Non-pigmented ciliary epithelial cell (primary cell): Measurements from ENCODE around the gene DLGAP3.
A peak's percentile ranks its signal among the peaks of the same experiment; 100 is the strongest.

Experiments
- DNase-seq: peaks from one replicate; pipeline ENCODE4 v3.0.0-alpha.2; 2010; ENCODE audit warnings: low read depth

Gene DLGAP3

GRCh38 chr1:34866762-34867109 lies 62.7 kb downstream of the DLGAP3 start:
- DNase-seq: no peak

GRCh38 chr1:34865981-34866761 lies 63.3 kb downstream of the DLGAP3 start:
- no peak for DNase-seq

GRCh38 chr1:34865573-34865972 lies 63.9 kb downstream of the DLGAP3 start:
- no peak for DNase-seq

- DNase-seq: no peak
Measured at GRCh38 chr1:34864759-34865158, 64.7 kb downstream of the DLGAP3 start.

DNA sequence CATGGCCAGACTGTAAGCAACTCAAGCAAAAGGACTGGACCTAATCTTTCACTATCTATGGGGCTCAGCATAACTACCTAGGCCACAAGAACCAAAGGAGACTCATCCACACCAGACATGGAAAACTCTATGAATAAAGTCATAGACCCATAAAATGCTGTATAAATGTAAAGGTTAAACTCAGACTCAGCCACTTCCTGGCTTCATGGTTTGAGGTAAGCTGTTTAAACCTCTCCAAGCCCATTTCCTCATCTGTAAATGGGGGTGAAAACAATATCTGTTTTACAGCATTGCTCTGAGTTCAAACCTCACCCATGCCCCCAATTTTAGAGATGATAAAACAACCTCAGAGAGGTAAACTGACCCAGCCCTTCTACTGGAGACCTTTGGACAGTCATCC lies 65.9 kb downstream of the DLGAP3 start:
- no peak for DNase-seq

DNA sequence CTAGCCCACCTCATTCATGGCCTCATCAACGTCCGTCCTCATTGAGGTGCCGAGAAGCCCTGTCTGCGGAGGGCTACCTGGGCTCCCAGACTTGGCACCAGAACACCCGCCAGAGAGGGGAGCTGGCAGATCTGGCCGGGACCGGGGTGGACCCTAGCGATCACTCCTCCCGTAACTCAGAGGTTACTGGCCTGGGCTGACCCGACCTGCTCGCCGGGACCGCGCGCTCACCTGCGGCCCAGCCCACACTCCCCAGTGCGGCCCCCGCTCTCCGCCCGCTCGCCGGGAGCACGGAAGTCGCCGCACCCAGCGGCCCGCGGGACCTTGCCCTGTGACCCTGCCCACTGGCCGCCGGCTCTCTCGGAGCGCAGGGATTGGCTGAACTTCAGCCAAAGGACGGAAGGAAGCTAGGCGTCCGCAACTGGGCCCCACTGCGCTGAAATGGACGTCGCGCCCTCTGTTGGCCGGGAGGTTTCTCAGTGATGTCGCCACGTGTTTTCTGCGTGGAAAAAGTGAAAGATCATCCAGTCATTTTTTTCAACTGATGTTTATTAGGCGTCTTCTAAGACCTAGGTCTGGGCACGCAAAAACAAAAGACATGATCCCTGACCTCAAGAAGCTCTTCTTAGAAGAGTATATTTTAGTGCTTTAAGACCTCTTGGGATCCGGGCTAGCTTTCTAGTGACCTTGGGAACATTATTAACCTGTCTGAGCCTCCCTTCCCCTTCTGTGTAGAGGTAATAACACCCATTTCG lies 69.8 kb downstream of the DLGAP3 start, which contains the start of gene SMIM12:
SMIM12 (minus strand) TSS at position 304 of the 755 bp plus-strand sequence. CDS start 3,772 bp downstream, outside the sequence.
- peak; percentile 57 for DNase-seq

DNA sequence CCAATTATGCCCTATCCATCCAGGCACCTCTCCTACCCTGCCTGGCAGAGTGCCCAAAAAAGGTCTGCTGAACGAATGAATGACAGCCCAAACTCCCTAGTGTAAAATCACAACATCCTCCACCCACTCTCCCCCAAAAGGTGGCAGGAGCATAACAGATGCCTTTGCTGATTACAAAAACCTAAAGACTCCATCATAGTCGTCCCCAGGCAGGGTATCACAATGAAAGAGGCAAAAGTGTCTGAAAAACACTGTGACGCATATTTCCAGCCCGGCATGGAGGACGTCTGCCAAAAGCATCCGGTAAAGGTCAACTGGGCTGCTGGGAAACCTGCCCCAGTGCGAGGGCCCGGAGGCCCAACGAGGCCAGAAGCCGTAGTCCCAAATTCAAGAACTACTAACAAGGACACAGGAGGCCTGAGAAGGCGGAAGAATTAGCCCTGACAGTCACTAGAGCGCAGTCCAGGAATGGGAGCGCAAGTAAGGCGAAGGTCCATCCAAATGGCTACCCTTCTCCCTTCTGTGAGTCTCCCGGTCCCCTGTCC lies 70.5 kb downstream of the DLGAP3 start:
- DNase-seq: no peak

DNA sequence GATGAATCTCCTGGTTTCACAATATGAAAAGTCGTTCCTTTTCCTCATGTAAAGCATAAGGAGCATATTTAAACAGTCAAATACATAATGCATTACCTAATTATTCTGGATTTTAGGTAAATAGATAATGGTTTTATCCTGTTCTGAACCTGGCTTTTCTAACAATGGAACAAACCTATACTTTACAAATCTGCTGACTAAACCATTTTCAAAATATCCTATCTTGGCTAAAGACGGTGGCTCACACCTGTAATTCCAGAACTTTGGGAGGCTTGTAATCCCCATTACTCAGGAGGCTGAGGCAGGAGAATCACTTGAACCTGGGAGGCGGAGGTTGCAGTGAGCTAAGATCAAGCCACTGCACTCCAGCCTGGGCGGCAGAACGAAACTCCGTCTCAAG lies 72.8 kb downstream of the DLGAP3 start:
- no peak for DNase-seq

- DNase-seq: peak; percentile 87
Measured at GRCh38 chr1:34852677-34853217, 76.7 kb downstream of the DLGAP3 start.

GRCh38 chr1:34851431-34852105 lies 77.9 kb downstream of the DLGAP3 start:
- DNase-seq: no peak

DNA sequence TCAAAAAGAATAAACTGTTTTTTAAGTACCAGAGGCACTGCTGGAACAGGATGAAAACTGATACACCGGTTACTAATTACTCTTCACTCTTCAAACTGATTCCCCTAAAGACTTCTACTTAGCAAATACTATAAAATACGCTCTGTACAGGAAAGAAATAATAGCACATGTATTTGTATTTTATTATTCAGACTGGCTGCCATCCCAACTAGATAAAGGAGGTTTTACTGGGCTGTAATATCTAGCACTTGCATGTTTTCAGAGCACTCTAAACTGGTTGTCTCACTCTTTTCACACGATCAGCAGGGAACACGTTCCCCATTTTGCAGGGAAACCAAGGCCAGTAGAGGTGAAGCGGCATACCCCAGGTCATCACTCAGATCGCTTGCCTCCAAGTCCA lies 79.1 kb downstream of the DLGAP3 start:
- DNase-seq: no peak

DNA sequence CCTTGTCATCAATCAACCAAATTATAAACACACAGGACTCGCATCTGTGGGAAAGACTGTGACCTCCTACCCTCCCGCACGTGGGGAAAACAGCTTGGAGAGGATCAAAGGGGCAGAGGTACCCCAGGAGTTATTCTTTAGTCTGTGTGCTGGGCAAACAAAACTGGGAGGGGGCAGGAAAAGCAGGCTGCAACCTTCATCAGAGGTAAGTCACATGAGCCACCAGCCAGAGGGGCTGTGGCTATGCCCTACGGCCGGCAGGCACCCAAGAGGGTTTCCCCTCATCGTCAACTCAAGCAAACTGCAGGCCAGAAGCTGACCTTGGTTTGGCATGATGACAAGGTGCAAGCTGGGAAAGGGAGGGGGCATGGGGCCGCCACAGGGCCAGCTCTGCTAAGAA lies 82.4 kb downstream of the DLGAP3 start:
- no peak for DNase-seq

- no peak for DNase-seq
Measured at GRCh38 chr1:34846265-34846664, 83.2 kb downstream of the DLGAP3 start.

DNA sequence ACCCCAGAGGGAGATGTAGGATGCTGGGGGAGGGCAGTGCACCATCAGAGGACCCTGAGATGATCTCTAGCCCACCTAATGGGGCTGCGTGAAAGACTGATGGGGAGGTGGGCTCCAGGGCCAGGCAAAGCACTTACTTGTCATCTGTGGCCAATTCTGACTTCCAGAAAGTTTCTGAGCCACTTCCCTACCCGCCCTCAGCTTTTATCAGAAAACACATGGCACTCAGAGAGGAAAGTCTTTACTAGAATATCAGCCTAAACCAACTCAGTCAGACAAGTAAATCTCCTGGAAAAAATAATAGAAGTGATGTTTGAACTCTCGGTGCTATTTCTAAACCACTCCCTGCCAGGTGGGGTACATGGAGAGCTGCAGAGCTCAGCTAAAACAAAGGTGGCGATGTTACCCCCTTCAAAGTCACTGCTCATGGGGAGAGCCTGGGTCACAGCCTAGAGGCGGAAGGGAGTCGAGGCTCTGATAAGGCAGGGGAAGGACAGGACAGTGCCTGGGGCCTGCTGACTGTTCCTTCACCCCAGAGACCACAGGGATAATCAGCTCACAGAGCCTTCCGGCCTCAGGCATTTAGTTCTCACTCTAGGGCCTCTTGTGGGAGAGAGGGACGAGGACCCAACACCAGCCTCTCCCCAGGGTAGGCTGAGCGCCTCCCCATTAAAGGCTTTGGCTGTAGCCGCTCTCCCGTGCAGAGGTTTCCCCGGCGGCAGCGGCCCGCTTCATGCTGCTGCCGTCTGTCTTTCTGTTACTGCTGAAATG lies 84.1 kb downstream of the DLGAP3 start:
- DNase-seq: no peak

GRCh38 chr1:34844252-34844634 lies 85.2 kb downstream of the DLGAP3 start:
- no peak for DNase-seq

DNA sequence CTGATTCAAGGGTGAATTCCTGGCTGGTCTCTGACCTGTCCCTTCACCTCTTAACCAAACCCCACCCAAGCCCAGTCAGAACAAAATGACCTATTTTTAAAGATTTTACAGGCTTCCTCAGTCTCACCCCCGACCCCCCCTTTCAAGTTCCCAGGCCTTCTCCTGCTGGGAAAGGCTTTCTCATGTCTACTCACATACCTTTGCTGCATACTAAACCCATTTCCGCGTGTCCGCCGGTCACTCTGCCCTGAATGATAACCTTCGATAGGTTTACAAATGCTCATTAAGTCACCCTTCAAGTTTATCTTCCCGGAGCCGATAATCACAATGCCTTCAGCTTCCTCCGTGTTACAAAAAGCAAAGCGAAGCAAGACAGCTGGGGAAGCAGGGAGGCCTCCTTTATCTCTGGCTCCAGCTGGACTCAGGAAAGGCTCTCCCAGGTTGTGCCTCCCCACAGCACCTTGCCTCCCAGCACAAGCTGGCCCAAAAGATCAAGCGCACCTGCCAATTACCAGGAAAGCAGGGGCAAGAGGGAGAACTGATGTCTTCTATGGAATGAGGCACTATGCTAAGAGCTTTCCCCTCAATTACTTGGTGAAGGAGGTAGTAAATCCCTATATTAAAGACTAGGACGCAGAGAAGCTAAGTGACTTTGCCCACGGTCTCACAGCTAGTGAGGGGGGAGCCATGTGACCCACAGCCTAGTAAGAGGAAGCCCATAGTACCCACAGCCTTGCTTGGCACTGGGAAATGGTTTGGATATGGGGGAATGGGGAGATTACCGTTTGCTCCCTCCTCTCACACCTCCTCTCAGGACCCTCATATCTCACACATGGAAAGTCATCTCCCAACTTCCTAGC lies 85.8 kb downstream of the DLGAP3 start:
- DNase-seq: no peak

DNA sequence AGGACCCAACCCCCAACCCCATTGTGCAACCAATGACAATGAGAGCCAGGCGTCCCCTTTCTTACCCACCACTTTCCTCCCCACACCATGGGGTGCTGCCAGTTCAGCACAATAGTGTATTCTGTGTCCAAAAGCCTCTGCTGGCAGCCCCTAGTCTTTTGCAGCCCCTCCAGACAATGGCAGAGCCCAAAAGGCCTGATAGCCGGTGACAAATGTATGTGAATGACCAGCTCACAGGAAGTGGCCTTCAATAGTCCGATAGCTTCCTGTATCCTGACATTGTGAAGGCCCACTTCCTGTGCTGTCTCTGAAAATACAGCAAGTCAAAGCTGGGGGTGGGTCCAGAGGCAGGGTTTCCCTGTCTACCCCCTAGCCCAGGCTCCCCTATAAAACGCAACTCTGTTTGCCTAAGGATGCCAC lies 86.5 kb downstream of the DLGAP3 start:
- DNase-seq: no peak

DNA sequence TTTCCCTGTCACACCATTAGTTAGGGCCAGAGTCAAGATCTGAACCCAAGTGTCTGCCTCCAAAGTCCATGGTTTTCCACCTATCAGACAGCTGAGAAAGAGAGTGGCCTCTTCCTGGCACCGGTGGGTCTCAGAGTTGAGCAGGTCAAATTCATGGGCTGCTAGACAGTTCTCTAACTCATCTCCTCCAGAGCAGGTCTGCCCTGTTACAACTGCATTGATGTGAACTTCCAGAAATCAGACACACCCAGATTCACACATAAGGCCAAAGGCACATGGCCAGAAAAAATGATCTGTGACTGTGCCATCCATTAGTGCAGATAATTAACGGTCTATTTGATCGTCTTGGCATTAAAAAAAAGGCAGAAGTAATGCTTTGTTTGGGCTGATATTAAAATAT lies 87.4 kb downstream of the DLGAP3 start:
- no peak for DNase-seq

GRCh38 chr1:34840426-34840825 lies 89.0 kb downstream of the DLGAP3 start:
- DNase-seq: no peak

DNA sequence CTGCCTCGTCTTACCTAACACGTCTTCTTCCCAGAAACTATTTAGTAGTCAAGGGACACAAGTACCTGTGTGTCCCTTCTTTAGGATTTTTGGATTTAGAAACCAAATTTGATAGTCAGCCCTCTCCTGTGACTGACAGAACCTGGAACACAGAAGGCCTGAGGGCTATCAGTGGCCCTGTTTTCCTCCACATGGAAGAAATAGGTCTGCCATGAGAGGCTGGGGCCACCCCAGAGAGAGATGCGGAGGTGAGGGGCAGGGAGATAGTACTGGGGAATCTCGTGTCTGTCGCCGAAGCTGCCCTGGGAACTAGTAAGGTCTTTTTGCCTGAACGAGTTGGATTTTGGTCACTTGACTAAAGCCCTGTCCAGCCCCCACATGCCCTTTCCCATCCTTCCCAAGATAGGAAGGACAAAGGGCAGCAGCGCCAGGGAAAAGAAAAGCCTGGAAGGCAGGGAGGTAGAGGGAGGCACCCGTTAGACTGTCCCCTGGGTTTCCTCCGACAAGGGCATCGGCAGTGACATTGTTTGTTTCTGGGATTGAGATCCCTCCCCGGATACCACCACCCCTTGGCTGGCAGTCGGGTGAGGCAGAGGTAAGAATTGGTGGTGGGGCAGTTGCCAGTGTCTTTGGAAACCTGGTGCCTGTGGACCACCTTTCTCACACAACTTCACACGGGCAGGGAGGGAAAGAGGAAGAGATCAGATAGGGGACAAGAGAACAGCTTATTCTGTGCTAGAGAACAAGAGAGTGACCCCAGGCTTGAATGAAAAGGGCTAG lies 89.7 kb downstream of the DLGAP3 start:
- no peak for DNase-seq
